NB4 (cell line): ENCODE data around the gene ABHD3.
"Not testable (repeated sequence)": the region's sequence is repeated elsewhere in the genome, so short reads cannot be mapped to it uniquely, and the experiment has no call there.

Experiments used
- CTCF ChIP-seq: IDR thresholded peaks from one replicate; pipeline ENCODE4 v1.5.1; 2012; ENCODE audit warnings: low read depth, low read length
- MYC ChIP-seq: IDR thresholded peaks from 2 replicates; pipeline ENCODE4 v1.6.1; 2011; ENCODE audit warnings: low read depth, low read length
- POLR2A ChIP-seq: IDR thresholded peaks from 2 replicates; pipeline ENCODE4 v1.6.1; 2011; ENCODE audit warnings: mild to moderate bottlenecking; ENCODE audit not compliant: insufficient read length; ENCODE audit errors: extremely low read depth

GRCh38 chr18:21675354-21675753 lies 29.2 kb downstream of the ABHD3 start:
- TF ChIP-seq CTCF, POLR2A, MYC: not testable (repeated sequence)
